Measurements from ENCODE around the gene USB1. TPM values are rescaled to one million over a fixed set of nuclear protein-coding genes. Genes with fewer than 3 reads are reported as not detected.

Gene USB1
- total and polyA plus RNA-seq, 3 donors from 2014 or later: 39.7 to 63.7 (median 62.4) TPM

GRCh38 chr16:58011652-58012051 lies 10.4 kb downstream of the USB1 start:
- H3K4me3 ChIP-seq: no peak overlapping the region
- TF ChIP-seq POLR2A (IDR thresholded peaks at IDR 0.05) (no peak), CTCF (IDR thresholded peaks at IDR 0.05) (no peak)
- H3K27ac ChIP-seq: no peak overlapping the region
- no peaks in the 10 kb centered on the region for H3K27me3 ChIP-seq
- H3K4me1 ChIP-seq: no peaks in the 10 kb centered on the region
- H3K36me3 ChIP-seq (ENCODE audit: low read depth, missing control alignments): no peaks in the 10 kb centered on the region
- intact Hi-C loops (cut with DNase I; ENCODE audit: low total_unique reads): no loop called here
- WGBS, 2 donors: 89 to 92% methylated on average over 3 of the region's 3 CpGs
- no peak for DNase-seq
- H3K9me3 ChIP-seq: no peaks in the 10 kb centered on the region

GRCh38 chr16:58012481-58012880 lies 11.3 kb downstream of the USB1 start:
- 78 to 86% methylated on average over 7 to 9 of the region's 9 CpGs for WGBS, 2 donors
- no peaks in the 10 kb centered on the region for H3K9me3 ChIP-seq
- DNase-seq: no peak
- H3K27ac ChIP-seq: no peak overlapping the region
- no peak overlapping the region for H3K4me3 ChIP-seq
- H3K4me1 ChIP-seq: no peaks in the 10 kb centered on the region
- no peaks in the 10 kb centered on the region for H3K27me3 ChIP-seq
- intact Hi-C loops (cut with DNase I; ENCODE audit: low total_unique reads): no loop called here
- TF ChIP-seq CTCF (IDR thresholded peaks at IDR 0.05) (no peak), POLR2A (IDR thresholded peaks at IDR 0.05) (no peak)
- H3K36me3 ChIP-seq (ENCODE audit: low read depth, missing control alignments): no peaks in the 10 kb centered on the region

- no peaks in the 10 kb centered on the region for H3K27me3 ChIP-seq
- no peak overlapping the region for H3K4me3 ChIP-seq
- H3K9me3 ChIP-seq: no peaks in the 10 kb centered on the region
- 87 to 93% methylated on average over 9 of the region's 9 CpGs for WGBS, 2 donors
- H3K36me3 ChIP-seq (ENCODE audit: low read depth, missing control alignments): no peaks in the 10 kb centered on the region
- TF ChIP-seq CTCF (IDR thresholded peaks at IDR 0.05) (no peak), POLR2A (IDR thresholded peaks at IDR 0.05) (no peak)
- no peaks in the 10 kb centered on the region for H3K4me1 ChIP-seq
- H3K27ac ChIP-seq: no peak overlapping the region
- no peak for DNase-seq
- intact Hi-C loops (cut with DNase I; ENCODE audit: low total_unique reads): no loop called here
These were observed 12.2 kb downstream of the USB1 start for GRCh38 chr16:58013201-58013956.

GRCh38 chr16:58016840-58017446 lies 15.7 kb downstream of the USB1 start:
- 57 to 77% methylated on average over 12 of the region's 12 CpGs for WGBS, 2 donors
- intact Hi-C loops (cut with DNase I; ENCODE audit: low total_unique reads): no loop called here
- TF ChIP-seq CTCF (IDR thresholded peaks at IDR 0.05) (no peak), POLR2A (IDR thresholded peaks at IDR 0.05) (no peak)
- peaks cover 15% of the 10 kb centered on the region for H3K4me1 ChIP-seq
- no peak overlapping the region for H3K4me3 ChIP-seq
- DNase-seq: no peak
- H3K36me3 ChIP-seq (ENCODE audit: low read depth, missing control alignments): no peaks in the 10 kb centered on the region
- H3K27ac ChIP-seq: no peak overlapping the region
- no peaks in the 10 kb centered on the region for H3K9me3 ChIP-seq
- no peaks in the 10 kb centered on the region for H3K27me3 ChIP-seq
